ENCODE results near the gene CMTM4.

Gene CMTM4

DNA sequence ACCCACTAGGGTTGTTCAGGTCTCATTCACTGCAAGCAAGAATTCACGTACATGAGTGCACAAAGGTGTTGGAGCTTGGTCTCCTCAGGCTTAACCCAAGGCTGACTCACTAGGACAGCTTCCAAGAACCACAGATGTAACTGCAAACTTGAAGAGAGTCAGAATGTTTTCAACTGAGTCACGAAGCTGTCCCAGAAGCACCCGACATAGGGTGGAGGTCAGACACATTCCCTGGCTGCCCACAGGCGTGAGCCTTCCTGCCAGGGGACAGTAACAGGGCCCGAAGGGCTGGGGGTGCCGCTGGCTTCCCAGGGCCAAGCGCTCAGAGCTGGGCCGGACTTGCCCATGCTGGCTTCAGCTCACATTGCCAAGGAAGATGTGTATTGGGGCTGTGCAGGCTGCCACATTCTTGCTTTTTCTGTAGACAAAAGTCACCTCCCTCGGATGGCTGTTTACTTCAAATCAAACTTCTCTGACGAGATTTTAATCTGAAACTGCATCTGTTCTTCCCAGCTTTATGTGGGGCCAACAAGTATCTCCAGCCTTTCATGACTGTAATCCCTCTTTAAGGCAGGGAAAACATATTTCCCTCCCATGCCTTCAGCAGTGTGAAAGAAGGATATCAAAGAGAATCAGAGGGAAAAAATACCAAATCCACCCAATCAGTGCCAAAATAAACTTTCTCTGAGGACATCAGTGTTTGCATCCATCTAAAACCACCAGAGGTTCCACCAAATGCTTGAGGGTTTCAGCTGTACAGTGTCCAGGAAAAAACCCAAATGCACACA, 77.8 kb downstream of the CMTM4 start:
- TF ChIP-seq NFIC (IDR thresholded peaks at IDR 0.05) (0 out of 2 replicates have a peak, but pooled peaks have one; percentile 24), CREB1 (IDR thresholded peaks at IDR 0.05; ENCODE audit: low read depth) (no peak)

DNA sequence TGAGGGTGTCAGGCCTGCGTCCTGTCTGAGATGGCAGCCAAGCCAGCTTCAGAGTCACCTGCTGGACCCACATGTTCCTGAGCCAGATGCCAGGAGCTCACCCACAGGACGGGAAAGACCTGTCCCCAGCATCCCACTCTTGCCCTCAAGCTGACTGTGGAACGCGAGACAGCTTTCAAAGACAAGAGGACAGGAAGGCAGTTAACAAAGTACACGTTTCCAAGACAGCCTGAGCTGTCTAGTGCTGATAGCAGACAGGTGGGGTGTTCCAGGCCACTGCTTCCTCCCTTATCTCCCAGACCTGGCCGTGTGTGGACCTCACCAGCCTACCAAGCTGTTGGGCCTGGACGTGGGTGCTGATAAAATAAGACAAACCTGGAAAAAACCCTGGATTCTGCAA, 78.8 kb downstream of the CMTM4 start:
- TF ChIP-seq RAD21 (IDR thresholded peaks at IDR 0.05; ENCODE audit: low read depth) (no peak), TEAD4 (IDR thresholded peaks at IDR 0.05) (no peak), EP300 (IDR thresholded peaks at IDR 0.05; ENCODE audit: borderline replicate concordance) (no peak), ZBTB7A (IDR thresholded peaks at IDR 0.05; ENCODE audit: low read depth) (no peak)
- TF ChIP-seq, protein P1, sequence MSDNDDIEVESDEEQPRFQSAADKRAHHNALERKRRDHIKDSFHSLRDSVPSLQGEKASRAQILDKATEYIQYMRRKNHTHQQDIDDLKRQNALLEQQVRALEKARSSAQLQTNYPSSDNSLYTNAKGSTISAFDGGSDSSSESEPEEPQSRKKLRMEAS (IDR thresholded peaks at IDR 0.05): no peak

DNA sequence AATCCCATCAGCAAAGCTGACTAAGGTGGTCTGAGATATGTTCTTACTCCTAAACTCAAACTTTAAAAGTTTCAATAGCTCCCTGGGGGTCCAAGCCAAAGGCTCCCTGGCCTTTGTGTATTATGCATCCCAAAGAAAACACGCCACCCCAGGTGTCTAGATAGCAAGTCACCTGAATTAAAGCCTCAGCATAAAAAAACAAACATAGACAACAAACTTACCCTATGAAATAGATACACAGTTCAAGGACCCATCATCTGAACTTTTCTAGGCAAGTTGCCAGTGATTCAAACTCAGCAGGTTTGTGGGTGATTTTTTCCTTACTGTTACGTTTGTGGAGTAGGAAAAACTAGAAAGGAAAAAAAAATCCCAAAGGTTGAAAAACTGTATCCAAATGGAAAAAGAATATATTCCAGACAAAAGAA, 79.5 kb downstream of the CMTM4 start:
- TF ChIP-seq RAD21 (IDR thresholded peaks at IDR 0.05; ENCODE audit: low read depth) (no peak), ZBTB7A (IDR thresholded peaks at IDR 0.05; ENCODE audit: low read depth) (no peak), TAF1 (IDR thresholded peaks at IDR 0.05; ENCODE audit: low read depth) (no peak), EGR1 (IDR thresholded peaks at IDR 0.05) (no peak), CREB1 (IDR thresholded peaks at IDR 0.05; ENCODE audit: low read depth) (no peak), TEAD4 (IDR thresholded peaks at IDR 0.05) (no peak), EP300 (IDR thresholded peaks at IDR 0.05; ENCODE audit: borderline replicate concordance) (no peak), FOXM1 (IDR thresholded peaks at IDR 0.05; ENCODE audit: borderline replicate concordance, low read depth) (no peak), TCF12 (IDR thresholded peaks at IDR 0.05; ENCODE audit: low read depth) (no peak), YY1 (IDR thresholded peaks at IDR 0.05; ENCODE audit: low read depth) (no peak), NFIC (IDR thresholded peaks at IDR 0.05) (no peak), CEBPB (IDR thresholded peaks at IDR 0.05) (no peak)
- TF ChIP-seq, protein P1 (IDR thresholded peaks at IDR 0.05): no peak
- TF ChIP-seq, protein P2, sequence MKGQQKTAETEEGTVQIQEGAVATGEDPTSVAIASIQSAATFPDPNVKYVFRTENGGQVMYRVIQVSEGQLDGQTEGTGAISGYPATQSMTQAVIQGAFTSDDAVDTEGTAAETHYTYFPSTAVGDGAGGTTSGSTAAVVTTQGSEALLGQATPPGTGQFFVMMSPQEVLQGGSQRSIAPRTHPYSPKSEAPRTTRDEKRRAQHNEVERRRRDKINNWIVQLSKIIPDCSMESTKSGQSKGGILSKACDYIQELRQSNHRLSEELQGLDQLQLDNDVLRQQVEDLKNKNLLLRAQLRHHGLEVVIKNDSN (IDR thresholded peaks at IDR 0.05): no peak
- TF ChIP-seq, protein P3, sequence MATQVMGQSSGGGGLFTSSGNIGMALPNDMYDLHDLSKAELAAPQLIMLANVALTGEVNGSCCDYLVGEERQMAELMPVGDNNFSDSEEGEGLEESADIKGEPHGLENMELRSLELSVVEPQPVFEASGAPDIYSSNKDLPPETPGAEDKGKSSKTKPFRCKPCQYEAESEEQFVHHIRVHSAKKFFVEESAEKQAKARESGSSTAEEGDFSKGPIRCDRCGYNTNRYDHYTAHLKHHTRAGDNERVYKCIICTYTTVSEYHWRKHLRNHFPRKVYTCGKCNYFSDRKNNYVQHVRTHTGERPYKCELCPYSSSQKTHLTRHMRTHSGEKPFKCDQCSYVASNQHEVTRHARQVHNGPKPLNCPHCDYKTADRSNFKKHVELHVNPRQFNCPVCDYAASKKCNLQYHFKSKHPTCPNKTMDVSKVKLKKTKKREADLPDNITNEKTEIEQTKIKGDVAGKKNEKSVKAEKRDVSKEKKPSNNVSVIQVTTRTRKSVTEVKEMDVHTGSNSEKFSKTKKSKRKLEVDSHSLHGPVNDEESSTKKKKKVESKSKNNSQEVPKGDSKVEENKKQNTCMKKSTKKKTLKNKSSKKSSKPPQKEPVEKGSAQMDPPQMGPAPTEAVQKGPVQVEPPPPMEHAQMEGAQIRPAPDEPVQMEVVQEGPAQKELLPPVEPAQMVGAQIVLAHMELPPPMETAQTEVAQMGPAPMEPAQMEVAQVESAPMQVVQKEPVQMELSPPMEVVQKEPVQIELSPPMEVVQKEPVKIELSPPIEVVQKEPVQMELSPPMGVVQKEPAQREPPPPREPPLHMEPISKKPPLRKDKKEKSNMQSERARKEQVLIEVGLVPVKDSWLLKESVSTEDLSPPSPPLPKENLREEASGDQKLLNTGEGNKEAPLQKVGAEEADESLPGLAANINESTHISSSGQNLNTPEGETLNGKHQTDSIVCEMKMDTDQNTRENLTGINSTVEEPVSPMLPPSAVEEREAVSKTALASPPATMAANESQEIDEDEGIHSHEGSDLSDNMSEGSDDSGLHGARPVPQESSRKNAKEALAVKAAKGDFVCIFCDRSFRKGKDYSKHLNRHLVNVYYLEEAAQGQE (IDR thresholded peaks at IDR 0.05; ENCODE audit: low read depth): no peak

GRCh38 chr16:66616592-66616991, 80.0 kb downstream of the CMTM4 start:
- TF ChIP-seq FOXM1 (IDR thresholded peaks at IDR 0.05; ENCODE audit: borderline replicate concordance, low read depth) (no peak), RAD21 (IDR thresholded peaks at IDR 0.05; ENCODE audit: low read depth) (no peak), CREB1 (IDR thresholded peaks at IDR 0.05; ENCODE audit: low read depth) (no peak), EP300 (IDR thresholded peaks at IDR 0.05; ENCODE audit: borderline replicate concordance) (no peak)

DNA sequence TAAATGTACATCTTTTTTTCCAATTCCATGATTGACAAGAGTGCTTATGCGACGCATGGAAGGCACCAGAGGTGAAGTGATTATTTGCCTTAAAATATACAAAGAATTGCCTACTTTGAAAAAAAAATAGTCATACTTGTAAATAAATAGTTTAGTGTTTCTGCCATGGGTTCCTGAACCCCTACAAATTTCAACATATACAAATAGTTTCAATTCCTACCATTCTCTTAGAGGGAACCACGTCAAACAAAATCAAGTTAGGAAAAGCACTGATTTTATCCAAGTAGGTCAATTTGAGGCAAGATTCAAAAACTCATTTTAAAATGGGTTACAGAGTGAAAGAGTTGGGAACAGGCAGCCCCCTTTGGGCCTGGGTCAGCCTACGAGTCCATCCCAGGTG, 80.4 kb downstream of the CMTM4 start:
- TF ChIP-seq NFIC (IDR thresholded peaks at IDR 0.05) (no peak), TEAD4 (IDR thresholded peaks at IDR 0.05) (no peak), EGR1 (IDR thresholded peaks at IDR 0.05) (no peak), EP300 (IDR thresholded peaks at IDR 0.05; ENCODE audit: borderline replicate concordance) (no peak), ZBTB7A (IDR thresholded peaks at IDR 0.05; ENCODE audit: low read depth) (no peak), YY1 (IDR thresholded peaks at IDR 0.05; ENCODE audit: low read depth) (no peak), TAF1 (IDR thresholded peaks at IDR 0.05; ENCODE audit: low read depth) (no peak), CEBPB (IDR thresholded peaks at IDR 0.05) (no peak), FOXM1 (IDR thresholded peaks at IDR 0.05; ENCODE audit: borderline replicate concordance, low read depth) (no peak), CREB1 (IDR thresholded peaks at IDR 0.05; ENCODE audit: low read depth) (no peak), RAD21 (IDR thresholded peaks at IDR 0.05; ENCODE audit: low read depth) (no peak), TCF12 (IDR thresholded peaks at IDR 0.05; ENCODE audit: low read depth) (no peak)
- TF ChIP-seq, protein P3 (IDR thresholded peaks at IDR 0.05; ENCODE audit: low read depth): no peak
- TF ChIP-seq, protein P1 (IDR thresholded peaks at IDR 0.05): no peak
- TF ChIP-seq, protein P2 (IDR thresholded peaks at IDR 0.05): no peak

All from Ishikawa (cell line).